Heart left ventricle (tissue), 16 donors: ENCODE results near the gene WDR7. TPM values are rescaled to one million over a fixed set of nuclear protein-coding genes. Genes with fewer than 3 reads are reported as not detected.

Experiments used
- ATAC-seq, 4 donors: fragments of 200-7000 bp; cut with Tn5 transposase; one replicate each; pipeline ENCODE4 v1.9.1; 2020 to 2022; ENCODE audit warnings: moderate library complexity in 4 of 4, mild to moderate bottlenecking in 3 of 4, moderate number of reproducible peaks in 1 of 4
- DNase-seq, 5 donors: peaks; one replicate each; pipeline ENCODE4 v3.0.0-alpha.2; 2020
- H3K27ac ChIP-seq, 12 donors: fragments of 200-600 bp; sonication (generic) in 4 of 12; one replicate each; pipeline versions ENCODE4 v1.5.0 to v1.8.0; 2016 to 2022; ENCODE audit warnings: mild to moderate bottlenecking in 2 of 12
- H3K27me3 ChIP-seq, 9 donors: fragments of 200-600 bp; sonication (generic) in 2 of 9; one replicate each; pipeline versions ENCODE4 v1.5.1 to v1.8.0; 2016 to 2022; ENCODE audit warnings: mild to moderate bottlenecking in 3 of 9
- H3K36me3 ChIP-seq, 9 donors: fragments of 200-600 bp; sonication (generic) in 2 of 9; one replicate each; pipeline versions ENCODE4 v1.5.0 to v1.8.0; 2018 to 2022; ENCODE audit warnings: mild to moderate bottlenecking in 2 of 9
- H3K4me1 ChIP-seq, 12 donors: fragments of 200-600 bp; sonication (generic) in 4 of 12; one replicate each; pipeline versions ENCODE4 v1.5.0 to v1.8.0; 2016 to 2022; ENCODE audit warnings: mild to moderate bottlenecking in 3 of 12
- H3K4me3 ChIP-seq, 12 donors: fragments of 200-600 bp; sonication (generic) in 4 of 12; one replicate each; pipeline versions ENCODE4 v1.5.0 to v1.8.0; 2017 to 2022; ENCODE audit warnings: mild to moderate bottlenecking in 9 of 12, moderate library complexity in 4 of 12
- H3K9me3 ChIP-seq, 12 donors: fragments of 200-600 bp; sonication (generic) in 4 of 12; one replicate each; pipeline versions ENCODE4 v1.5.0 to v1.8.0; 2016 to 2022; ENCODE audit warnings: mild to moderate bottlenecking in 1 of 12
- CTCF ChIP-seq, 12 donors: fragments of 200-600 bp; sonication (generic) in 4 of 12; IDR thresholded peaks; one replicate each; pipeline versions ENCODE4 v1.5.0 to v1.8.0; 2018 to 2022; ENCODE audit warnings: antibody characterized with exemption in 12 of 12, mild to moderate bottlenecking in 5 of 12
- POLR2A ChIP-seq, 2 donors: fragments of 450-650 bp; IDR thresholded peaks; one replicate each; pipeline ENCODE4 v1.6.1; 2017; ENCODE audit warnings: antibody characterized with exemption in 2 of 2, mild to moderate bottlenecking in 2 of 2, moderate library complexity in 2 of 2
- WGBS, 4 donors: extraction: QIAGEN DNeasy Blood & Tissue Kit in 2 of 4; methylation state at CpG; one replicate each; pipeline versions ENCODE4 v1.1.5 to v1.1.7; 2013 to 2018; 5-methylcytosine and 5-hydroxymethylcytosine counted together
- intact Hi-C, 10 donors: fragments of 100-400 bp; cut with DNase I; formaldehyde crosslinking; loops; one replicate each; pipeline versions ENCODE4 v1.11.1 to v1.14.2; 2022
- polyA plus RNA-seq, 2 donors: library from polyadenylated mRNA; stranded (reverse); fragments of 200-250 nt; gene quantifications; one replicate each; pipeline ENCODE4 v1.2.3, GENCODE V29; 2013
- total RNA-seq, 9 donors: library from RNA; depleted of rRNA in 2 of 9; stranded (reverse); fragments of >200 nt in 2 of 9; fragmentation: NEBNext Ultra II Directional in 3 of 9; extraction: Animal tissue kit (Norgen Biotek cat#: 25700) in 3 of 9; gene quantifications; one replicate each; pipeline versions ENCODE4 v1.1.0 to v1.2.4, GENCODE V29; 2016 to 2023
- donor health status: ischemic (EF 13 %, LVEDD 7.1; RV severe dilation, severe dysfunction).
- donor health status: healthy with polysubstance abuse.
- donor health status: DM: no; HTN: yes; CAD: no.
- donor health status: DM: no; HTN: no; CAD: no.
- donor health status: ischemic (EF 25% LVEDD 6.9; RV normal size, moderate dysfunction).
- donor health status: ischemic (EF 25% LVEDD 5.7; RV mildly dilated, moderate dysfunction).
- donor health status: healthy.
- donor health status: DM: yes; HTN: yes; CAD: no.
- donor health status: ischemic (EF 35%, LVEDD 5.7; RV mildly dilated, moderate dysfunction).
- donor health status: nonischemic (EF 11% LVEDD 7.7; RV severe dilation, severe dysfunction).
- donor health status: DM: yes; HTN: yes; CAD: no.
- donor health status: PGD.
- donor health status: ischemic (EF 29% LVEDD 5.4; RV normal size, mild dysfunction).
- donor health status: nonischemic (EF 23%, LVEDD 6.1; RV moderate dilation, normal function).

Gene WDR7
- total and polyA plus RNA-seq, 11 donors = 4.3 to 33.6 (median 26.6) TPM

GRCh38 chr18:56977309-56977708 lies 326.1 kb downstream of the WDR7 start:
- intact Hi-C loops = no loop called here
- ATAC-seq (no peak), DNase-seq (no peak)
- H3K27me3 ChIP-seq = no peaks in the 10 kb centered on the region
- H3K4me1 ChIP-seq = no peaks in the 10 kb centered on the region
- WGBS, 4 donors = 85 to 96% (median 91%) methylated on average over 3 of the region's 3 CpGs
- no peaks in the 10 kb centered on the region for H3K9me3 ChIP-seq
- H3K4me3 ChIP-seq = no peak overlapping the region
- no peak for TF ChIP-seq CTCF (IDR thresholded peaks at IDR 0.05)
- TF ChIP-seq POLR2A (IDR thresholded peaks at IDR 0.05) = no peak
- H3K27ac ChIP-seq = no peak overlapping the region
- H3K36me3 ChIP-seq = peaks cover 0 to 9% (median 0%) of the 10 kb centered on the region in 9 donors

DNA sequence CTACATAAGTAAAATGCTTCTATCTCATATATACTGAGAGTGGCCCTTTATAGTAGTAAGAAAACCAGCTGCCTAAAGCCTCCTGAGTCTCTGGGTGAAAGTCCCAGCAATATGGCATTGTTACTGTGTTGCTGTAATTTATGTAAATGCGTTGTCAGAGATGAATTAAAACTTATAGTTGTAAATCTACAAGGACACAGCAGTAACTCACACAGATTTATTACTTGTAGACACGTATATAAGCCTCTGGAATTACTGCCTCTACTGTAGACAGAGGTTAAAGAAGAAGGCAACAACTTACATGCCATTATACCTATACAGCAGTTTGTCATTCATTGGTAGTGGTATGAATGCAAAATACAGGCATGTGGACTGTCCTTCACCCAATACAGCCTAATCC lies 326.6 kb downstream of the WDR7 start:
- WGBS, 4 donors = 95 to 98% (median 97%) methylated on average over 2 of the region's 2 CpGs
- TF ChIP-seq CTCF (IDR thresholded peaks at IDR 0.05) = no peak
- TF ChIP-seq POLR2A (IDR thresholded peaks at IDR 0.05) = no peak

DNA sequence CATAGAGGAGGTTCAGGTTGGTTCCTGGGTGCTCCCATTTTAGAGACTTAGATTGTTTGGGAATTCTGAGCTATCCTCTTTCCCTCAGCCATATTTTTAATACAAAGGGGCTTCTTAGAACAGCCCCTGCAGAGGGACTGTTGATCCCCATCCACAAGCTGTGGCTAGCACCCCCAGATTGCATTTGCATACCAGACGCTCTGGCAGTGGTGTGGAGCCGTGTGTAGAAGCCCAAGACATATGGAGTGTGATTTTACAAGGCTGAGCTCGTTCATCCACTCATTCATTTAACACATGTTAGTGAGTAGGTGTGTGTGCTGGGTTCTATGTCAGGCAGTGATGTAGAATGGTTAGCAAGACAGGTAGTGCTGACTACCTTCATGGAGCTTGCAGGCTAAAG lies 329.0 kb downstream of the WDR7 start:
- ATAC-seq (no peak), DNase-seq (no peak)
- H3K36me3 ChIP-seq = peaks cover 0 to 9% (median 0%) of the 10 kb centered on the region in 9 donors
- H3K27me3 ChIP-seq = no peaks in the 10 kb centered on the region
- no peaks in the 10 kb centered on the region for H3K9me3 ChIP-seq
- peaks cover 0 to 8% (median 0%) of the 10 kb centered on the region in 12 donors for H3K4me1 ChIP-seq
- H3K27ac ChIP-seq = no peak overlapping the region
- no peak overlapping the region for H3K4me3 ChIP-seq
- TF ChIP-seq POLR2A (IDR thresholded peaks at IDR 0.05) (no peak), CTCF (IDR thresholded peaks at IDR 0.05) (no peak)
- 95 to 100% (median 98%) methylated on average over 3 of the region's 3 CpGs for WGBS, 4 donors
- intact Hi-C loops = loop anchor here in 1 of 10 donors (10.0 kb wide), 1 partner anchor 105 kb away; no protein-coding TSS in a partner anchor

More for the DNA sequence above, 326.6 kb downstream of the WDR7 start:
- Histone ChIP-seq H3K9me3 (no peaks in the 10 kb centered on the region), H3K27me3 (no peaks in the 10 kb centered on the region), H3K4me3 (no peak overlapping the region), H3K36me3 (peaks cover 0 to 9% (median 0%) of the 10 kb centered on the region in 9 donors), H3K27ac (no peak overlapping the region), H3K4me1 (peaks cover 0 to 2% (median 0%) of the 10 kb centered on the region in 12 donors)
- intact Hi-C loops = no loop called here
- no peak for DNase-seq
- ATAC-seq = no peak

- DNase-seq (no peak), ATAC-seq (no peak)
- Histone ChIP-seq H3K36me3 (no peaks in the 10 kb centered on the region), H3K27ac (no peak overlapping the region), H3K4me3 (no peak overlapping the region), H3K9me3 (no peaks in the 10 kb centered on the region), H3K27me3 (no peaks in the 10 kb centered on the region), H3K4me1 (peaks cover 0 to 8% (median 0%) of the 10 kb centered on the region in 12 donors)
- intact Hi-C loops = loop anchor here in 1 of 10 donors (10.0 kb wide), 1 partner anchor 108 kb away; no protein-coding TSS in a partner anchor
- TF ChIP-seq POLR2A (IDR thresholded peaks at IDR 0.05) (no peak), CTCF (IDR thresholded peaks at IDR 0.05) (no peak)
These were observed 331.6 kb downstream of the WDR7 start for GRCh38 chr18:56982766-56983165.
